ENCODE measurements around the gene SPACA6. TPM values are rescaled to one million over a fixed set of nuclear protein-coding genes. Genes with fewer than 3 reads are reported as not detected.

Gene SPACA6
- total and polyA plus RNA-seq, 9 of the 15 experiments (the other 6 are each of a cell fraction or from before 2014, with no cell fraction given) = 1.3 to 17.3 (median 6.2) TPM

DNA sequence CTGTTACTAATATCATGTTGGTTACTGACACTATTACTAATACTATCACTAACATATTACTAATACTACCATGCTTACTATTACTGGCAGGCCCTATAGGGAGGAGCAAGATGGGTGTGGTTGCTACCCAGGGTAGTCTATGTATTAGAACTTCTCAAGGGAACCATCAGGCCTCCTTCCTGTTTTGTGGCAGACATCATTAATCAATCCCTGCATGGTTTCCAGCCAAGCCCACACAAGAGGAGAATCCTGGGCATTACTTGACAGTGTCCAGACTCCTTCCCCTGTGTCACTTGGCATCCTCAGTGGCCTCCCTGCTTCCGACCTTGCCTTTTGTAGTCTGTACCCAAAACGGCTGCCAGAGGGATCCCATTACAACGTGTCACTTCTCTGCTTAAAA, 21.7 kb downstream of the SPACA6 start:
- CTCF ChIA-PET (ENCODE audit: low intra/inter-chr PET ratio) = no interaction called here
- intact Hi-C loops (cut with micrococcal nuclease) = no loop called here
- TF ChIP-seq, protein P1, sequence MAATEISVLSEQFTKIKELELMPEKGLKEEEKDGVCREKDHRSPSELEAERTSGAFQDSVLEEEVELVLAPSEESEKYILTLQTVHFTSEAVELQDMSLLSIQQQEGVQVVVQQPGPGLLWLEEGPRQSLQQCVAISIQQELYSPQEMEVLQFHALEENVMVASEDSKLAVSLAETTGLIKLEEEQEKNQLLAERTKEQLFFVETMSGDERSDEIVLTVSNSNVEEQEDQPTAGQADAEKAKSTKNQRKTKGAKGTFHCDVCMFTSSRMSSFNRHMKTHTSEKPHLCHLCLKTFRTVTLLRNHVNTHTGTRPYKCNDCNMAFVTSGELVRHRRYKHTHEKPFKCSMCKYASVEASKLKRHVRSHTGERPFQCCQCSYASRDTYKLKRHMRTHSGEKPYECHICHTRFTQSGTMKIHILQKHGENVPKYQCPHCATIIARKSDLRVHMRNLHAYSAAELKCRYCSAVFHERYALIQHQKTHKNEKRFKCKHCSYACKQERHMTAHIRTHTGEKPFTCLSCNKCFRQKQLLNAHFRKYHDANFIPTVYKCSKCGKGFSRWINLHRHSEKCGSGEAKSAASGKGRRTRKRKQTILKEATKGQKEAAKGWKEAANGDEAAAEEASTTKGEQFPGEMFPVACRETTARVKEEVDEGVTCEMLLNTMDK (IDR thresholded peaks at IDR 0.05; ENCODE audit: borderline replicate concordance, insufficient read depth, low read depth, low read length, poor library complexity, severe bottlenecking) = no peak
- TF ChIP-seq, protein P2, sequence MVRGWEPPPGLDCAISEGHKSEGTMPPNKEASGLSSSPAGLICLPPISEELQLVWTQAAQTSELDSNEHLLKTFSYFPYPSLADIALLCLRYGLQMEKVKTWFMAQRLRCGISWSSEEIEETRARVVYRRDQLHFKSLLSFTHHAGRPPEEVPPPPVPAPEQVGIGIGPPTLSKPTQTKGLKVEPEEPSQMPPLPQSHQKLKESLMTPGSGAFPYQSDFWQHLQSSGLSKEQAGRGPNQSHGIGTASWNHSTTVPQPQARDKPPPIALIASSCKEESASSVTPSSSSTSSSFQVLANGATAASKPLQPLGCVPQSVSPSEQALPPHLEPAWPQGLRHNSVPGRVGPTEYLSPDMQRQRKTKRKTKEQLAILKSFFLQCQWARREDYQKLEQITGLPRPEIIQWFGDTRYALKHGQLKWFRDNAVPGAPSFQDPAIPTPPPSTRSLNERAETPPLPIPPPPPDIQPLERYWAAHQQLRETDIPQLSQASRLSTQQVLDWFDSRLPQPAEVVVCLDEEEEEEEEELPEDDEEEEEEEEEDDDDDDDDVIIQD (CRISPR knock-in tag; IDR thresholded peaks at IDR 0.05) = no peak
- peak; percentile 98 for TF ChIP-seq ZBTB17 (CRISPR knock-in tag; IDR thresholded peaks at IDR 0.05)
- TF ChIP-seq, protein P3, sequence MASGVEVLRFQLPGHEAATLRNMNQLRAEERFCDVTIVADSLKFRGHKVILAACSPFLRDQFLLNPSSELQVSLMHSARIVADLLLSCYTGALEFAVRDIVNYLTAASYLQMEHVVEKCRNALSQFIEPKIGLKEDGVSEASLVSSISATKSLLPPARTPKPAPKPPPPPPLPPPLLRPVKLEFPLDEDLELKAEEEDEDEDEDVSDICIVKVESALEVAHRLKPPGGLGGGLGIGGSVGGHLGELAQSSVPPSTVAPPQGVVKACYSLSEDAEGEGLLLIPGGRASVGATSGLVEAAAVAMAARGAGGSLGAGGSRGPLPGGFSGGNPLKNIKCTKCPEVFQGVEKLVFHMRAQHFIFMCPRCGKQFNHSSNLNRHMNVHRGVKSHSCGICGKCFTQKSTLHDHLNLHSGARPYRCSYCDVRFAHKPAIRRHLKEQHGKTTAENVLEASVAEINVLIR (CRISPR knock-in tag; IDR thresholded peaks at IDR 0.05) = no peak
- TF ChIP-seq GATAD2B (IDR thresholded peaks at IDR 0.05; ENCODE audit: borderline replicate concordance) = no peak
- TF ChIP-seq, protein P4, sequence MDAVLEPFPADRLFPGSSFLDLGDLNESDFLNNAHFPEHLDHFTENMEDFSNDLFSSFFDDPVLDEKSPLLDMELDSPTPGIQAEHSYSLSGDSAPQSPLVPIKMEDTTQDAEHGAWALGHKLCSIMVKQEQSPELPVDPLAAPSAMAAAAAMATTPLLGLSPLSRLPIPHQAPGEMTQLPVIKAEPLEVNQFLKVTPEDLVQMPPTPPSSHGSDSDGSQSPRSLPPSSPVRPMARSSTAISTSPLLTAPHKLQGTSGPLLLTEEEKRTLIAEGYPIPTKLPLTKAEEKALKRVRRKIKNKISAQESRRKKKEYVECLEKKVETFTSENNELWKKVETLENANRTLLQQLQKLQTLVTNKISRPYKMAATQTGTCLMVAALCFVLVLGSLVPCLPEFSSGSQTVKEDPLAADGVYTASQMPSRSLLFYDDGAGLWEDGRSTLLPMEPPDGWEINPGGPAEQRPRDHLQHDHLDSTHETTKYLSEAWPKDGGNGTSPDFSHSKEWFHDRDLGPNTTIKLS (IDR thresholded peaks at IDR 0.05; ENCODE audit: borderline replicate concordance, low read depth) = peak; percentile 85
- TF ChIP-seq MIER1 (IDR thresholded peaks at IDR 0.05; ENCODE audit: low read depth) = no peak
- TF ChIP-seq, protein P5, sequence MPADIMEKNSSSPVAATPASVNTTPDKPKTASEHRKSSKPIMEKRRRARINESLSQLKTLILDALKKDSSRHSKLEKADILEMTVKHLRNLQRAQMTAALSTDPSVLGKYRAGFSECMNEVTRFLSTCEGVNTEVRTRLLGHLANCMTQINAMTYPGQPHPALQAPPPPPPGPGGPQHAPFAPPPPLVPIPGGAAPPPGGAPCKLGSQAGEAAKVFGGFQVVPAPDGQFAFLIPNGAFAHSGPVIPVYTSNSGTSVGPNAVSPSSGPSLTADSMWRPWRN (IDR thresholded peaks at IDR 0.05; ENCODE audit: low read depth) = no peak
- TF ChIP-seq, protein P6, sequence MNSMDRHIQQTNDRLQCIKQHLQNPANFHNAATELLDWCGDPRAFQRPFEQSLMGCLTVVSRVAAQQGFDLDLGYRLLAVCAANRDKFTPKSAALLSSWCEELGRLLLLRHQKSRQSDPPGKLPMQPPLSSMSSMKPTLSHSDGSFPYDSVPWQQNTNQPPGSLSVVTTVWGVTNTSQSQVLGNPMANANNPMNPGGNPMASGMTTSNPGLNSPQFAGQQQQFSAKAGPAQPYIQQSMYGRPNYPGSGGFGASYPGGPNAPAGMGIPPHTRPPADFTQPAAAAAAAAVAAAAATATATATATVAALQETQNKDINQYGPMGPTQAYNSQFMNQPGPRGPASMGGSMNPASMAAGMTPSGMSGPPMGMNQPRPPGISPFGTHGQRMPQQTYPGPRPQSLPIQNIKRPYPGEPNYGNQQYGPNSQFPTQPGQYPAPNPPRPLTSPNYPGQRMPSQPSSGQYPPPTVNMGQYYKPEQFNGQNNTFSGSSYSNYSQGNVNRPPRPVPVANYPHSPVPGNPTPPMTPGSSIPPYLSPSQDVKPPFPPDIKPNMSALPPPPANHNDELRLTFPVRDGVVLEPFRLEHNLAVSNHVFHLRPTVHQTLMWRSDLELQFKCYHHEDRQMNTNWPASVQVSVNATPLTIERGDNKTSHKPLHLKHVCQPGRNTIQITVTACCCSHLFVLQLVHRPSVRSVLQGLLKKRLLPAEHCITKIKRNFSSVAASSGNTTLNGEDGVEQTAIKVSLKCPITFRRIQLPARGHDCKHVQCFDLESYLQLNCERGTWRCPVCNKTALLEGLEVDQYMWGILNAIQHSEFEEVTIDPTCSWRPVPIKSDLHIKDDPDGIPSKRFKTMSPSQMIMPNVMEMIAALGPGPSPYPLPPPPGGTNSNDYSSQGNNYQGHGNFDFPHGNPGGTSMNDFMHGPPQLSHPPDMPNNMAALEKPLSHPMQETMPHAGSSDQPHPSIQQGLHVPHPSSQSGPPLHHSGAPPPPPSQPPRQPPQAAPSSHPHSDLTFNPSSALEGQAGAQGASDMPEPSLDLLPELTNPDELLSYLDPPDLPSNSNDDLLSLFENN (IDR thresholded peaks at IDR 0.05; ENCODE audit: low read depth in 2 of 2, low read length in 2 of 2) = peak in 1 of 2 experiments; percentile 73; a peak in 1 of 4 replicates
- no peak for TF ChIP-seq PYGO2 (tag; IDR thresholded peaks at IDR 0.05)

More for the DNA sequence above, 21.7 kb downstream of the SPACA6 start:
- FAIRE-seq (no peak), ATAC-seq (peak; percentile 63), DNase-seq (ENCODE audit: extremely low read depth in 1 of 4, low spot score in 3 of 4) (no peak)
- no peaks in the 10 kb centered on the region for H3K9me3 ChIP-seq (replicated peaks; ENCODE audit: control insufficient read depth, insufficient read depth, low read depth, low read length)
- H3K27ac ChIP-seq (ENCODE audit: extremely low read depth, low read depth, low read length) = no peak overlapping the region
- H4K20me1 ChIP-seq (replicated peaks; ENCODE audit: control insufficient read depth, insufficient read depth, low read length) = no peaks in the 10 kb centered on the region
- H2AFZ ChIP-seq (ENCODE audit: low read depth, low read length) = 0 out of 2 replicates have a peak overlapping the region, but pooled peaks have one; percentile 22
- in situ Hi-C loops (cut with MboI) = loop anchor here (5.0 kb wide), 1 partner anchor 62 kb away; no protein-coding TSS in a partner anchor
- H3K4me2 ChIP-seq (ENCODE audit: insufficient read depth, low read length) = no peak overlapping the region
- no TSS peak for BruUV-seq (replicated peaks)
- H3K27me3 ChIP-seq (ENCODE audit: control insufficient read depth in 2 of 2, insufficient read depth in 2 of 2, low read length in 2 of 2) = peaks cover 0 to 7% of the 10 kb centered on the region in 2 experiments; a peak in 2 of 5 replicates
- 43% methylated on average over 3 of the region's 3 CpGs for WGBS (ENCODE audit: insufficient coverage, low coverage, missing lambda C conversion rate)
- peaks cover 0 to 18% of the 10 kb centered on the region in 2 experiments; a peak in 2 of 5 replicates for H3K4me1 ChIP-seq (replicated peaks in 1 of 2; ENCODE audit: control insufficient read depth in 2 of 2, insufficient read depth in 2 of 2, low read length in 2 of 2)
- H3K9me1 ChIP-seq (ENCODE audit: control insufficient read depth, insufficient read depth, low read length) = no peaks in the 10 kb centered on the region
- no peaks in the 10 kb centered on the region for H3K36me3 ChIP-seq (ENCODE audit: control insufficient read depth, insufficient read depth, low read length)
- H3K4me3 ChIP-seq = no peak overlapping the region
- POLR2A ChIA-PET = interaction anchor here (0.8 kb wide), 1 partner anchor 46 kb away, joined by 3 read pairs; no protein-coding TSS in a partner anchor
- no peaks in the 10 kb centered on the region for H3K79me2 ChIP-seq (ENCODE audit: control insufficient read depth, insufficient read depth, low read length)
- H3K9ac ChIP-seq (ENCODE audit: insufficient read depth in 1 of 2, low read depth in 2 of 2, low read length in 2 of 2) = no peak overlapping the region
